ENCODE data around the gene PCDH12.

DNA sequence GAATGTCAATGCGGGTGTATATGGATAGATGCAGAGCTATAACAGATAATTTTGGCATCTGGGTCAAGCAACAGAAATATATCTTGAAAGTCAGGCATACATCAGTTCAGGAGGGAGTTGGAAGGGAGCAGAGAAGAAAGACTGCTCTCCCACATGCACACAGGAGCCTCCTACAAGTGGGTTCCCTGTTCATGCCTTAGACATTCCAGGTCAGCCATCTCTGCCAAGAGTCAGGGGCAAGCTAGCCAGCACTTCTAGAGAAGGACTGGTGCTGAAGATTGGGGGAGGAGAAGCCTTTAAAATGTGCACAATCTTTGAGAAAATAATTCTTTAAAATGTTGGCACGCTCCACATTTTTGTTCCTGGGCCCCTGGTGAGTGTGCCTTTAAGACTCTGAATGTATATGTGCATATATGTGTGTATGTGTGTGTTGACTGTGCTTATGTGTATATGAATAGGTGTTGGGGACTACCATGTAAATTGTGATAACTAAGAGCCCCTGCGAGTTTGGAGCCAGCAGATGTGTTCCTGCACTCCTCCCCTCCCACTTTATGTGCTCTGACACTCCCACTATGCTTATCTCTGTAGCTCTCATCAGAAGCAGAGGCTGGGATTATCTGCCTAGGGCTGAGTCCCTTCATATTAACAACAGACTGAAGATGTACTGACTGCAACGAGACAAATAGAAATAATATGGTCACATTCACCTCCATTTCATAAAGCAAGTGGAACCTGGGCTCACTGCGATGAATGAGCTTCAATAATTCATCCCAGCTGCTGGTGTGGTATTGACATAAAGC is 55.8 kb downstream of the PCDH12 start:
- TF ChIP-seq, protein P1, sequence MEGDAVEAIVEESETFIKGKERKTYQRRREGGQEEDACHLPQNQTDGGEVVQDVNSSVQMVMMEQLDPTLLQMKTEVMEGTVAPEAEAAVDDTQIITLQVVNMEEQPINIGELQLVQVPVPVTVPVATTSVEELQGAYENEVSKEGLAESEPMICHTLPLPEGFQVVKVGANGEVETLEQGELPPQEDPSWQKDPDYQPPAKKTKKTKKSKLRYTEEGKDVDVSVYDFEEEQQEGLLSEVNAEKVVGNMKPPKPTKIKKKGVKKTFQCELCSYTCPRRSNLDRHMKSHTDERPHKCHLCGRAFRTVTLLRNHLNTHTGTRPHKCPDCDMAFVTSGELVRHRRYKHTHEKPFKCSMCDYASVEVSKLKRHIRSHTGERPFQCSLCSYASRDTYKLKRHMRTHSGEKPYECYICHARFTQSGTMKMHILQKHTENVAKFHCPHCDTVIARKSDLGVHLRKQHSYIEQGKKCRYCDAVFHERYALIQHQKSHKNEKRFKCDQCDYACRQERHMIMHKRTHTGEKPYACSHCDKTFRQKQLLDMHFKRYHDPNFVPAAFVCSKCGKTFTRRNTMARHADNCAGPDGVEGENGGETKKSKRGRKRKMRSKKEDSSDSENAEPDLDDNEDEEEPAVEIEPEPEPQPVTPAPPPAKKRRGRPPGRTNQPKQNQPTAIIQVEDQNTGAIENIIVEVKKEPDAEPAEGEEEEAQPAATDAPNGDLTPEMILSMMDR (IDR thresholded peaks at IDR 0.05): no peak
- TF ChIP-seq EZH2 (IDR thresholded peaks at IDR 0.05; ENCODE audit: borderline replicate concordance, insufficient read depth, low read depth, low read length, poor library complexity, severe bottlenecking): no peak
